Mesendoderm (in vitro differentiated cells): ENCODE results near the gene CNOT10.
"Not testable (repeated sequence)": the region's sequence is repeated elsewhere in the genome, so short reads cannot be mapped to it uniquely, and the experiment has no call there.

Source experiments
- DNase-seq: peaks from one replicate; pipeline ENCODE4 v3.0.0; 2013
- H2AK5ac ChIP-seq: 2 replicates; pipeline ENCODE4 v1.6.1; 2013; ENCODE audit warnings: low read length, inconsistent platforms
- H2BK120ac ChIP-seq: 2 replicates; pipeline ENCODE4 v1.6.1; 2013; ENCODE audit warnings: low read depth, mild to moderate bottlenecking, low read length, moderate library complexity, mixed read lengths
- H2BK15ac ChIP-seq: replicated peaks from 2 replicates; pipeline ENCODE4 v1.6.1; 2013; ENCODE audit warnings: low read depth, mild to moderate bottlenecking, moderate library complexity
- H2BK5ac ChIP-seq: 2 replicates; pipeline ENCODE4 v1.6.1; 2013; ENCODE audit warnings: low read length, inconsistent platforms
- H3K18ac ChIP-seq: 2 replicates; pipeline ENCODE4 v1.6.1; 2013; ENCODE audit warnings: mild to moderate bottlenecking, low read length, mixed read lengths
- H3K23ac ChIP-seq: one replicate; pipeline ENCODE4 v1.6.1; 2013; ENCODE audit warnings: low read length
- H3K27ac ChIP-seq: 2 replicates; pipeline ENCODE4 v1.5.1; 2013; ENCODE audit warnings: low read depth, mild to moderate bottlenecking, inconsistent platforms, low read length, moderate library complexity
- H3K27me3 ChIP-seq: 2 replicates; pipeline ENCODE4 v1.6.1; 2013; ENCODE audit warnings: low read length, control low read depth, mild to moderate bottlenecking, inconsistent platforms; ENCODE audit not compliant: insufficient read depth, poor library complexity
- H3K36me3 ChIP-seq: 2 replicates; pipeline ENCODE4 v1.6.1; 2013; ENCODE audit warnings: low read length, inconsistent platforms; ENCODE audit not compliant: control insufficient read depth, insufficient read depth
- H3K4ac ChIP-seq: one replicate; pipeline ENCODE4 v1.6.1; 2013; ENCODE audit warnings: low read depth, mild to moderate bottlenecking, low read length, moderate library complexity
- H3K4me1 ChIP-seq: 2 replicates; pipeline ENCODE4 v1.6.1; 2013; ENCODE audit warnings: low read depth, low read length, inconsistent platforms; ENCODE audit not compliant: control insufficient read depth
- H3K4me2 ChIP-seq: 2 replicates; pipeline ENCODE4 v1.6.1; 2013; ENCODE audit warnings: low read length
- H3K4me3 ChIP-seq: 2 replicates; pipeline ENCODE4 v1.5.1; 2013; ENCODE audit warnings: mild to moderate bottlenecking, low read length
- H3K56ac ChIP-seq: one replicate; pipeline ENCODE4 v1.6.1; 2013; ENCODE audit warnings: low read length
- H3K79me1 ChIP-seq: 2 replicates; pipeline ENCODE4 v1.6.1; 2013; ENCODE audit warnings: low read length, inconsistent platforms
- H3K79me2 ChIP-seq: 2 replicates; pipeline ENCODE4 v1.6.1; 2013; ENCODE audit warnings: mild to moderate bottlenecking, low read length; ENCODE audit not compliant: control insufficient read depth, insufficient read depth
- H3K9ac ChIP-seq: 2 replicates; pipeline ENCODE4 v1.6.1; 2013; ENCODE audit warnings: low read length, inconsistent platforms
- H4K5ac ChIP-seq: one replicate; pipeline ENCODE4 v1.6.1; 2013; ENCODE audit warnings: low read length
- H4K8ac ChIP-seq: one replicate; pipeline ENCODE4 v1.6.1; 2013; ENCODE audit warnings: low read depth, mild to moderate bottlenecking, control low read depth, low read length, moderate library complexity
- WGBS: extraction: QIAGEN DNeasy Blood & Tissue Kit; methylation state at CpG from one replicate; pipeline ENCODE4 v1.1.7; 2013; ENCODE audit warnings: low lambda C conversion rate, missing lambda C conversion rate; ENCODE audit not compliant: insufficient coverage; ENCODE audit errors: extremely low coverage; 5-methylcytosine and 5-hydroxymethylcytosine counted together

CNOT10 gene

DNA sequence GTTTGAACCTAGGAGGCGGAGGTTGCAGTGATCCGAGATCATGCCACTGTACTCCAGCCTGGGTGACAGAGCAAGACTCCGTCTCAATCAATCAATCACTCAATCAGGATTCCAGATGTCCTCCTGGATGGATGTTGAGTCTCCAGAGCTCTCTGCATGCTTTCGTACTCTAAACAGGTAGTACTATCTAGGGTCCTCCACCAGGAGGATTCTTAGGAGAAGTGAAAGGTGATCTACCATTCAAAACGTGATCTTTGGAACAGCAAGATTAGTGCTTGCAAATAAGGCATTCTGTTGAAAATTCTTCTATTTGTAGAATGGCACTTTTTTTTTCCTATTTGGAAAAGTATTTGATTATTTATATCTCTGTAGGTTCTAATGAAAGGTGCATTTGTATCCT lies 34.3 kb downstream of the CNOT10 start:
- H3K4me1 ChIP-seq = no peaks in the 10 kb centered on the region
- no peak overlapping the region for H2AK5ac ChIP-seq
- no peak overlapping the region for H4K5ac ChIP-seq
- no peak overlapping the region for H2BK15ac ChIP-seq
- H3K79me1 ChIP-seq = no peaks in the 10 kb centered on the region
- H3K18ac ChIP-seq = no peak overlapping the region
- H3K27ac ChIP-seq = no peak overlapping the region
- peak; percentile 37 for DNase-seq
- H3K4me3 ChIP-seq = no peak overlapping the region
- no peak overlapping the region for H3K56ac ChIP-seq
- H3K4ac ChIP-seq = no peak overlapping the region
- H2BK5ac ChIP-seq = no peak overlapping the region
- H3K36me3 ChIP-seq = no peaks in the 10 kb centered on the region
- H3K23ac ChIP-seq = no peak overlapping the region
- H2BK120ac ChIP-seq = no peak overlapping the region
- H4K8ac ChIP-seq = no peak overlapping the region
- no CpG with 5 or more reads among the region's 5 CpGs for WGBS
- H3K4me2 ChIP-seq = no peak overlapping the region
- H3K27me3 ChIP-seq = no peaks in the 10 kb centered on the region
- no peak overlapping the region for H3K9ac ChIP-seq
- no peaks in the 10 kb centered on the region for H3K79me2 ChIP-seq

DNA sequence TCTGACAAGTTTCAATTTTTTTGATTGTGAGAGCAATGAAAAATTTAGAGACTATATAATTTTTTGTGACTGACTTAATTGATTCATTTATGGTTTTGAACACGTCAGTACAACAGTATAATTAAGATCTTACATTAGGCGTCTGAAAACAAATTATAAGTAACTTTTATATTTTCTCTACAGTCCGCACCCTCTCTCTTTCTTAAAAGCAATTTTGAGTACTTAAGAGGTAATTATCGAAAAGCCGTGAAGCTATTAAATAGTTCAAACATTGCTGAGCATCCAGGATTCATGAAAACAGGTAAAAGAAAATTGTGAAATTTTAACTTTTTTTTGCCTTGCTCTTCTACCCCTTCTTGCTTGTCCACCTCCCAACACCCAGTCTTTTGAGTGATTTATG lies 34.9 kb downstream of the CNOT10 start:
- Histone ChIP-seq H3K4me1 (no peaks in the 10 kb centered on the region), H3K36me3 (no peaks in the 10 kb centered on the region), H2BK120ac (no peak overlapping the region), H3K27ac (no peak overlapping the region), H3K56ac (no peak overlapping the region), H4K8ac (no peak overlapping the region), H2BK5ac (no peak overlapping the region), H3K4me3 (no peak overlapping the region), H2BK15ac (no peak overlapping the region), H3K4ac (no peak overlapping the region), H3K4me2 (no peak overlapping the region), H4K5ac (no peak overlapping the region), H3K79me2 (no peaks in the 10 kb centered on the region), H3K27me3 (no peaks in the 10 kb centered on the region), H3K23ac (no peak overlapping the region), H3K18ac (no peak overlapping the region), H2AK5ac (no peak overlapping the region), H3K79me1 (no peaks in the 10 kb centered on the region), H3K9ac (no peak overlapping the region)
- WGBS = no CpG with 5 or more reads among the region's 5 CpGs
- DNase-seq = no peak

DNA sequence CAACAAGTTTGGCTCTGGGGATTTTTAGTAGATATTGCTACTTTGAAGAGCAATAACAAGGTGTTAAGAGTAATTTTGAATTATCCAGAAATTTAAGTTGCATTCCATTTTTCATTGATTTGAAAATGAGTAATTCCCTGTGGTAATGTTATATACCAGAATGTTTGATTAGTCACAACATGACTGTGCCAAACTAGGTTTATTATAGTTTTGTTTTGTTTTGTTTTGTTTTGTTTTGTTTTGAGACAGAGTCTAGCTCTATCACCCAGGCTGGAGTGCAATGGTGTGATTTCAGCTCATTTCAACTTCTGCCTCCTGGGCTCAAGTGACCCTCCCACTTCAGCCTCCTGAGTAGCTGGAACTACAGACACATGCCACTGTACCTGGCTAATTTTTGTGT lies 40.7 kb downstream of the CNOT10 start:
- Histone ChIP-seq H3K36me3 (peaks cover 3% of the 10 kb centered on the region), H2BK15ac (no peak overlapping the region), H3K79me2 (no peaks in the 10 kb centered on the region), H3K56ac (no peak overlapping the region), H4K5ac (no peak overlapping the region), H3K27ac (no peak overlapping the region), H3K27me3 (no peaks in the 10 kb centered on the region), H3K9ac (no peak overlapping the region), H3K4me2 (no peak overlapping the region), H4K8ac (no peak overlapping the region), H3K4me1 (no peaks in the 10 kb centered on the region), H3K23ac (no peak overlapping the region), H2BK5ac (no peak overlapping the region), H3K79me1 (no peaks in the 10 kb centered on the region), H3K18ac (no peak overlapping the region), H2BK120ac (no peak overlapping the region), H2AK5ac (no peak overlapping the region), H3K4me3 (no peak overlapping the region), H3K4ac (no peak overlapping the region)
- DNase-seq = no peak

DNA sequence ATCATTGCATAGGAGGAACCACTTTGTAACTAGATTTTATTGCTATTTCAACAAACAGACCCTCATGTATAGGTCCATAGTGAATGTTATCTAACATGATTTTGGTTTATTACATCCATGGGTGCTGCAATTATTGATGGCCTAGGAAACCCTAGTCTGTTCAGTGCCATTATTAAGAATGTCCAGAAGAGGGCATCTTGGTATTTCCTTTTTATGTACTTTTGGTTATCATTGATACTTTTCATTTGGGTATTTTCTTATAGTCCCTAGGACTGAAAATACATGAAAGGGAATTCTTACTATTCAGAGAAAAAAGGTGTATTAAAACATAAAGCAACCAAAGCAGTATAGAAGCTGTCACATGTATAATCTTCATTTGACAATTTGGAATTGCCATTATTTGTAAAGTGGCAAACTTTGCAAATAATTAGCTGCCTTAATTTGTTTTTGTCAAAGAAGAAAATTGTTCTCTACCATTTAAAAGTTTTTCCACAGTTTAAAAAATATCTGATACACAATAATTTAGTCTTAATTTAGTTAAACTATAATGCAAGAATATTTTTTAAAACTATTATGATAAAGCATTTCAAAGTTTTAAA lies 48.7 kb downstream of the CNOT10 start:
- Histone ChIP-seq H2BK15ac (no peak overlapping the region), H2BK120ac (no peak overlapping the region), H3K79me1 (no peaks in the 10 kb centered on the region), H3K9ac (no peak overlapping the region), H2AK5ac (no peak overlapping the region), H3K27me3 (no peaks in the 10 kb centered on the region), H3K18ac (no peak overlapping the region), H4K5ac (no peak overlapping the region), H3K27ac (no peak overlapping the region), H3K4me3 (no peak overlapping the region), H3K4me1 (no peaks in the 10 kb centered on the region), H4K8ac (no peak overlapping the region), H3K4ac (no peak overlapping the region), H3K79me2 (no peaks in the 10 kb centered on the region), H2BK5ac (no peak overlapping the region), H3K36me3 (no peaks in the 10 kb centered on the region), H3K4me2 (no peak overlapping the region), H3K56ac (no peak overlapping the region), H3K23ac (no peak overlapping the region)
- DNase-seq = peak; percentile 55

DNA sequence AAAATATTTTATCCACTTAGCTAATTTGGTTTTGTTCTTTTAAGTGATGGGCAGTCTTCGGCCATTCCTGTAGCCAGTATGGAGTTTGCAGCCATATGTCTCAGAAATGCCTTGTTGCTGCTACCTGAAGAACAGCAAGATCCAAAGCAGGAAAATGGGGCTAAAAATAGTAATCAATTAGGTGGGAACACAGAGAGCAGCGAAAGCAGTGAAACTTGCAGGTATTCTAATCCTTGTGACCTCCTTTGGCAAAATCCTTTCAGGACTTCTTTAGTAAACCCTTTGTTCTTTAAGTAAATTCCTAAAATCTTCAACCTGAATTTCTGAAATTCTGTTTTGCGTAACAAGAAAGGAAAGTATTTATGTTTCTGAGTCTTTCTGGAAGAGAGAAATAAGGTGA lies 49.8 kb downstream of the CNOT10 start:
- H4K5ac ChIP-seq = no peak overlapping the region
- peak overlapping the region; percentile 30 for H3K18ac ChIP-seq
- no peak overlapping the region for H3K4me2 ChIP-seq
- H4K8ac ChIP-seq = no peak overlapping the region
- no peak overlapping the region for H2BK5ac ChIP-seq
- H3K4ac ChIP-seq = no peak overlapping the region
- DNase-seq = peak; percentile 13
- H2AK5ac ChIP-seq = no peak overlapping the region
- no peaks in the 10 kb centered on the region for H3K27me3 ChIP-seq
- H3K23ac ChIP-seq = no peak overlapping the region
- H3K4me1 ChIP-seq = no peaks in the 10 kb centered on the region
- no peak overlapping the region for H2BK120ac ChIP-seq
- no peak overlapping the region for H2BK15ac ChIP-seq
- H3K27ac ChIP-seq = no peak overlapping the region
- H3K9ac ChIP-seq = no peak overlapping the region
- WGBS = no CpG with 5 or more reads among the region's 3 CpGs
- H3K36me3 ChIP-seq = no peaks in the 10 kb centered on the region
- H3K79me2 ChIP-seq = no peaks in the 10 kb centered on the region
- H3K79me1 ChIP-seq = no peaks in the 10 kb centered on the region
- H3K56ac ChIP-seq = no peak overlapping the region
- no peak overlapping the region for H3K4me3 ChIP-seq

DNA sequence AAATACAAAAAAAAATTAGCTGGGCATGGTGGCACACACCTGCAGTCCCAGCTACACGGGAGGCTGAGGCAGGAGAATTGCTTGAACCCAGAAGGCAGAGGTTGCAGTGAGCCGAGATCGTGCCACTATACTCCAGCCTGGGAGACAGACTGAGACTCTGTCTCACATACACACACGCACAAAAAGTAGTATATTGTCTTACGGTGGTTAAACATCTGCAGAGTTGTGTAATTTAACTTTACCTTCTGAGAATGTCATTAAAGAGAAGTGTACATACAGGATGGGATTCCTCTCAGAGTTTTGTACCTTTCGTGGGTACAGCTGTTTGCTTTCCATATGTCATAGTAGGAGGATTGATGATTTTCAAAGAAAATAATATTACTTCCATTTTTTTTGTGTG lies 58.5 kb downstream of the CNOT10 start:
- WGBS = no CpG with 5 or more reads among the region's 6 CpGs
- not testable (repeated sequence) for H3K27ac ChIP-seq, H3K23ac ChIP-seq, H2BK120ac ChIP-seq, DNase-seq, H3K9ac ChIP-seq, H3K4me1 ChIP-seq, H3K4me2 ChIP-seq, H3K79me2 ChIP-seq, H2AK5ac ChIP-seq, H3K18ac ChIP-seq, H3K4me3 ChIP-seq, H2BK5ac ChIP-seq, H3K27me3 ChIP-seq, H4K5ac ChIP-seq, H3K36me3 ChIP-seq, H2BK15ac ChIP-seq, H3K79me1 ChIP-seq, H3K56ac ChIP-seq, H3K4ac ChIP-seq, H4K8ac ChIP-seq
